Tibial artery (tissue), 4 donors: ENCODE measurements around the gene GNB3.

Experiments used
- DNase-seq, 2 donors: peaks; one replicate each; pipeline ENCODE4 v3.0.0-alpha.2; 2019
- H3K27ac ChIP-seq, 2 donors: fragments of 200-600 bp; sonication (generic) in 1 of 2; 1 replicate in 1 of 2; 2 replicates in 1 of 2; pipeline ENCODE4 v1.5.1; 2018 to 2019; ENCODE audit warnings: mild to moderate bottlenecking in 1 of 2
- H3K27me3 ChIP-seq, 2 donors: fragments of 200-600 bp; sonication (generic) in 1 of 2; one replicate each; pipeline versions ENCODE4 v1.5.1 to v1.6.0; 2016 to 2019
- H3K36me3 ChIP-seq, 3 donors: fragments of 200-600 bp; sonication (generic) in 2 of 3; one replicate each; pipeline ENCODE4 v1.5.1; 2016 to 2019; ENCODE audit warnings: mild to moderate bottlenecking in 2 of 3
- H3K4me1 ChIP-seq, 4 donors: fragments of 200-600 bp; sonication (generic) in 2 of 4; 1 replicate in 3 of 4; 2 replicates in 1 of 4; pipeline ENCODE4 v1.5.1; 2016 to 2019
- H3K4me3 ChIP-seq, 2 donors: fragments of 200-600 bp; sonication (generic) in 1 of 2; 1 replicate in 1 of 2; 2 replicates in 1 of 2; pipeline ENCODE4 v1.5.1; 2018 to 2019; ENCODE audit warnings: mild to moderate bottlenecking in 2 of 2
- H3K9me3 ChIP-seq, 3 donors: fragments of 200-600 bp; sonication (generic) in 1 of 3; one replicate each; pipeline ENCODE4 v1.5.1; 2016 to 2019
- CTCF ChIP-seq, 2 experiments: fragments of 200-600 bp in 1 of 2; fragments of 450-650 bp in 1 of 2; IDR thresholded peaks; one replicate each; pipeline ENCODE4 v1.5.1; 2017 to 2019; ENCODE audit warnings: antibody characterized with exemption in 2 of 2, mild to moderate bottlenecking in 1 of 2, moderate library complexity in 1 of 2
- intact Hi-C: fragments of 100-400 bp; cut with DNase I; formaldehyde crosslinking; loops from one replicate; pipeline ENCODE4 v1.15.0; 2023; ENCODE audit warnings: low total_unique reads

The GNB3 gene

GRCh38 chr12:6836851-6837250, 3.9 kb upstream of the GNB3 start:
- Histone ChIP-seq H3K27ac (no peak overlapping the region), H3K9me3 (no peaks in the 10 kb centered on the region), H3K27me3 (no peaks in the 10 kb centered on the region), H3K4me3 (no peak overlapping the region), H3K36me3 (peaks cover 20 to 76% (median 42%) of the 10 kb centered on the region in 3 donors), H3K4me1 (no peaks in the 10 kb centered on the region)
- no peak for TF ChIP-seq CTCF (IDR thresholded peaks at IDR 0.05)
- DNase-seq = no peak
- intact Hi-C loops = no loop called here

- no peaks in the 10 kb centered on the region for H3K27me3 ChIP-seq
- H3K4me1 ChIP-seq = no peaks in the 10 kb centered on the region
- intact Hi-C loops = no loop called here
- H3K4me3 ChIP-seq = no peak overlapping the region
- no peaks in the 10 kb centered on the region for H3K9me3 ChIP-seq
- H3K27ac ChIP-seq = no peak overlapping the region
- no peak for TF ChIP-seq CTCF (IDR thresholded peaks at IDR 0.05)
- DNase-seq = no peak
- peaks cover 20 to 76% (median 42%) of the 10 kb centered on the region in 3 donors for H3K36me3 ChIP-seq
These were observed 3.2 kb upstream of the GNB3 start for GRCh38 chr12:6837370-6838060.

GRCh38 chr12:6838854-6839253, 1.9 kb upstream of the GNB3 start:
- TF ChIP-seq CTCF (IDR thresholded peaks at IDR 0.05) = no peak
- Histone ChIP-seq H3K27ac (no peak overlapping the region), H3K9me3 (no peaks in the 10 kb centered on the region), H3K4me1 (no peaks in the 10 kb centered on the region), H3K27me3 (no peaks in the 10 kb centered on the region), H3K4me3 (no peak overlapping the region), H3K36me3 (peaks cover 20 to 74% (median 43%) of the 10 kb centered on the region in 3 donors)
- DNase-seq = no peak
- intact Hi-C loops = no loop called here

- no peaks in the 10 kb centered on the region for H3K27me3 ChIP-seq
- DNase-seq = no peak
- TF ChIP-seq CTCF (IDR thresholded peaks at IDR 0.05) = no peak
- no peaks in the 10 kb centered on the region for H3K4me1 ChIP-seq
- no peaks in the 10 kb centered on the region for H3K9me3 ChIP-seq
- intact Hi-C loops = no loop called here
- no peak overlapping the region for H3K4me3 ChIP-seq
- H3K36me3 ChIP-seq = peaks cover 20 to 74% (median 44%) of the 10 kb centered on the region in 3 donors
- H3K27ac ChIP-seq = no peak overlapping the region
These were observed 1.1 kb upstream of the GNB3 start for GRCh38 chr12:6839482-6840201.

- intact Hi-C loops = no loop called here
- Histone ChIP-seq H3K4me1 (no peaks in the 10 kb centered on the region), H3K4me3 (no peak overlapping the region), H3K27me3 (no peaks in the 10 kb centered on the region), H3K36me3 (peaks cover 24 to 79% (median 49%) of the 10 kb centered on the region in 3 donors), H3K9me3 (no peaks in the 10 kb centered on the region), H3K27ac (no peak overlapping the region)
- no peak for TF ChIP-seq CTCF (IDR thresholded peaks at IDR 0.05)
- DNase-seq = no peak
These were observed 395 bp upstream of the GNB3 start for GRCh38 chr12:6840330-6840729.
